Measurements from ENCODE around the gene TLL2. TPM values are rescaled to one million over a fixed set of nuclear protein-coding genes. Genes with fewer than 3 reads are reported as not detected.

Gene TLL2
- total and polyA plus RNA-seq, 2 of the 4 experiments (the other 2 are of a cell fraction) = under 0.01 to 0.05 TPM

DNA sequence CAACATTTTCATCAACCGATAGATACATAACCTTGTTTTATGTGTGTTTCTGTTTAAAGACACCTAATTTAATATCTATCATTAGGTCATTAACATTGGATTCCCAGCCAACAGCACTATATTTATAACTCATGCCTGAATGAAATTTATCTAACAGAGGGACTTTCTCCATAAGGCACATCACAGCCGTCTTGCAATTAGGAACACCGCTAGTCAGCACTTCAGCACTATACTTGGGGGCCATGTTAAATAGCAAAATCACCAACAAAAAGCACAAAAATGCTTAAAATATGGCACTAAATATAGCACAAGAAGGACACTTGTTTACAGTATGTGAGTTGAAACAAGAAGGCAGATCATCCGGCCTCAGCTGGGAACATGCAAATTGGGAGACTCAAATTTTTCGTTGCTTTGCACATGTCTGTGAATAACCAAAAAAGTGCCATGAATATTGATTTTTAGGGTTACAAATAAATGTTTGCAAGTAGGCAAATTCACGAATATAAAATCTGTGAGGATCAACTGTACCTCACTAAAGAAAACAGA lies 51.0 kb downstream of the TLL2 start:
- in situ Hi-C loops (cut with MboI; ENCODE audit: low sequenced_read_pairs) (no loop called here), dilution Hi-C loops (cut with HindIII; ENCODE audit: low sequenced_read_pairs, unreplicated experiment) (no loop called here), intact Hi-C loops (cut with micrococcal nuclease) (no loop called here)
- Histone ChIP-seq H3K9me3 (ENCODE audit: control insufficient read depth, insufficient read depth, low read length) (no peaks in the 10 kb centered on the region), H3K14ac (replicated peaks; ENCODE audit: low read depth, low read length) (no peak overlapping the region), H3K27me3 (ENCODE audit: control insufficient read depth, insufficient read depth, low read length) (peaks cover 2% of the 10 kb centered on the region; the same call in 1 of the 2 replicates), H3K56ac (ENCODE audit: extremely low read depth, insufficient read depth, low read length) (no peak overlapping the region), H3K27ac (ENCODE audit: insufficient read depth, low read length) (no peak overlapping the region), H3K9ac (ENCODE audit: low read depth, low read length) (no peak overlapping the region), H2BK120ac (ENCODE audit: low read depth, low read length) (no peak overlapping the region), H4K91ac (ENCODE audit: insufficient read depth, low read depth, low read length) (no peak overlapping the region), H4K5ac (ENCODE audit: low read depth, low read length) (no peak overlapping the region), H3K79me1 (ENCODE audit: low read depth in 1 of 2, low read length in 2 of 2) (no peaks in the 10 kb centered on the region), H3K4ac (ENCODE audit: low read depth, low read length) (no peak overlapping the region), H3K4me1 (ENCODE audit: control insufficient read depth, insufficient read depth, low read length) (no peaks in the 10 kb centered on the region), H3K4me3 (ENCODE audit: insufficient read depth, low read depth, low read length) (no peak overlapping the region), H2BK20ac (ENCODE audit: low read depth, low read length) (no peak overlapping the region), H4K8ac (ENCODE audit: low read depth in 2 of 2, low read length in 2 of 2) (no peak overlapping the region), H4K20me1 (ENCODE audit: insufficient read depth, low read length) (no peaks in the 10 kb centered on the region), H3K36me3 (ENCODE audit: control insufficient read depth, insufficient read depth, low read length) (no peaks in the 10 kb centered on the region), H2AK5ac (ENCODE audit: low read depth, low read length) (no peak overlapping the region), H3K9me1 (ENCODE audit: insufficient read depth, low read length) (no peaks in the 10 kb centered on the region), H3K4me2 (ENCODE audit: low read depth, low read length) (no peak overlapping the region), H2BK5ac (ENCODE audit: low read depth, low read length, poor library complexity, severe bottlenecking) (no peak overlapping the region), H2BK15ac (ENCODE audit: low read depth, low read length) (no peak overlapping the region), H3K23ac (ENCODE audit: low read depth, low read length) (no peak overlapping the region), H2AFZ (replicated peaks; ENCODE audit: low read length, poor library complexity) (no peak overlapping the region), H3K18ac (ENCODE audit: low read depth, low read length) (no peak overlapping the region), H2AK9ac (replicated peaks; ENCODE audit: low read depth, low read length, poor library complexity) (no peak overlapping the region)
- ATAC-seq (ENCODE audit: low read depth) (no peak), DNase-seq (no peak)
- ChIA-PET POLR2A (ENCODE audit: unreplicated experiment) (no interaction called here), CTCF (no interaction called here)
- no peak for TF ChIP-seq BHLHE40 (IDR thresholded peaks at IDR 0.05; ENCODE audit: low read depth, low read length)
- no peak for TF ChIP-seq RFX5 (IDR thresholded peaks at IDR 0.05; ENCODE audit: low read depth, low read length)
- TF ChIP-seq, protein P1, sequence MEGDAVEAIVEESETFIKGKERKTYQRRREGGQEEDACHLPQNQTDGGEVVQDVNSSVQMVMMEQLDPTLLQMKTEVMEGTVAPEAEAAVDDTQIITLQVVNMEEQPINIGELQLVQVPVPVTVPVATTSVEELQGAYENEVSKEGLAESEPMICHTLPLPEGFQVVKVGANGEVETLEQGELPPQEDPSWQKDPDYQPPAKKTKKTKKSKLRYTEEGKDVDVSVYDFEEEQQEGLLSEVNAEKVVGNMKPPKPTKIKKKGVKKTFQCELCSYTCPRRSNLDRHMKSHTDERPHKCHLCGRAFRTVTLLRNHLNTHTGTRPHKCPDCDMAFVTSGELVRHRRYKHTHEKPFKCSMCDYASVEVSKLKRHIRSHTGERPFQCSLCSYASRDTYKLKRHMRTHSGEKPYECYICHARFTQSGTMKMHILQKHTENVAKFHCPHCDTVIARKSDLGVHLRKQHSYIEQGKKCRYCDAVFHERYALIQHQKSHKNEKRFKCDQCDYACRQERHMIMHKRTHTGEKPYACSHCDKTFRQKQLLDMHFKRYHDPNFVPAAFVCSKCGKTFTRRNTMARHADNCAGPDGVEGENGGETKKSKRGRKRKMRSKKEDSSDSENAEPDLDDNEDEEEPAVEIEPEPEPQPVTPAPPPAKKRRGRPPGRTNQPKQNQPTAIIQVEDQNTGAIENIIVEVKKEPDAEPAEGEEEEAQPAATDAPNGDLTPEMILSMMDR (conservative IDR thresholded peaks at IDR 0.05; ENCODE audit: low read depth, low read length) = no peak
- TF ChIP-seq, protein P2, sequence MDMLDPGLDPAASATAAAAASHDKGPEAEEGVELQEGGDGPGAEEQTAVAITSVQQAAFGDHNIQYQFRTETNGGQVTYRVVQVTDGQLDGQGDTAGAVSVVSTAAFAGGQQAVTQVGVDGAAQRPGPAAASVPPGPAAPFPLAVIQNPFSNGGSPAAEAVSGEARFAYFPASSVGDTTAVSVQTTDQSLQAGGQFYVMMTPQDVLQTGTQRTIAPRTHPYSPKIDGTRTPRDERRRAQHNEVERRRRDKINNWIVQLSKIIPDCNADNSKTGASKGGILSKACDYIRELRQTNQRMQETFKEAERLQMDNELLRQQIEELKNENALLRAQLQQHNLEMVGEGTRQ (IDR thresholded peaks at IDR 0.05; ENCODE audit: low read depth, low read length) = no peak
- TF ChIP-seq CHD1 (IDR thresholded peaks at IDR 0.05; ENCODE audit: low read depth, low read length) = no peak
- TF ChIP-seq CEBPB (IDR thresholded peaks at IDR 0.05; ENCODE audit: low read depth, low read length) = no peak
- no peak for TF ChIP-seq RAD21 (IDR thresholded peaks at IDR 0.05; ENCODE audit: low read length)
- no peak for TF ChIP-seq MXI1 (IDR thresholded peaks at IDR 0.05; ENCODE audit: borderline replicate concordance, low read depth, low read length)
- no peak for TF ChIP-seq SMC3 (IDR thresholded peaks at IDR 0.05; ENCODE audit: low read depth, low read length)
- no TSS peak for BruUV-seq (replicated peaks)
- 67% methylated on average over 1 of the region's 6 CpGs; no CpG with 5 or more reads in 1 of the 2 experiments for WGBS, 2 experiments (ENCODE audit: extremely low coverage in 2 of 2, insufficient read length in 1 of 2)
